RWPE1 (cell line): ENCODE results near the gene MICA.
"Not testable (repeated sequence)": the region's sequence is repeated elsewhere in the genome, so short reads cannot be mapped to it uniquely, and the experiment has no call there.

Experiments
- CTCF ChIA-PET: fragments of 350-600 bp; sonication (Branson Sonifier 250); formaldehyde crosslinking; extraction: SDS; loops from one replicate; lab custom pipeline; 2021; lab: Yijun Ruan, JAX
- POLR2A ChIA-PET: fragments of 400-600 bp; formaldehyde crosslinking; extraction: SDS; loops from one replicate; lab custom pipeline; 2020; ENCODE audit warnings: antibody characterized with exemption; ENCODE audit not compliant: low non-redundant PET; lab: Yijun Ruan, JAX
- DNase-seq: peaks from one replicate; pipeline ENCODE4 v3.0.0; 2012; ENCODE audit warnings: low spot score
- H3K27ac ChIP-seq: fragments of 450-650 bp; 2 replicates; pipeline ENCODE4 v1.5.1; 2017
- CTCF ChIP-seq: fragments of 450-650 bp; conservative IDR thresholded peaks from 2 replicates; pipeline ENCODE4 v1.5.1; 2017; ENCODE audit warnings: low read depth, mild to moderate bottlenecking

MICA gene

GRCh38 chr6:31365864-31366263 is 37.5 kb upstream of the MICA start:
- TF ChIP-seq CTCF, result no peak
- POLR2A ChIA-PET, result no interaction called here

DNA sequence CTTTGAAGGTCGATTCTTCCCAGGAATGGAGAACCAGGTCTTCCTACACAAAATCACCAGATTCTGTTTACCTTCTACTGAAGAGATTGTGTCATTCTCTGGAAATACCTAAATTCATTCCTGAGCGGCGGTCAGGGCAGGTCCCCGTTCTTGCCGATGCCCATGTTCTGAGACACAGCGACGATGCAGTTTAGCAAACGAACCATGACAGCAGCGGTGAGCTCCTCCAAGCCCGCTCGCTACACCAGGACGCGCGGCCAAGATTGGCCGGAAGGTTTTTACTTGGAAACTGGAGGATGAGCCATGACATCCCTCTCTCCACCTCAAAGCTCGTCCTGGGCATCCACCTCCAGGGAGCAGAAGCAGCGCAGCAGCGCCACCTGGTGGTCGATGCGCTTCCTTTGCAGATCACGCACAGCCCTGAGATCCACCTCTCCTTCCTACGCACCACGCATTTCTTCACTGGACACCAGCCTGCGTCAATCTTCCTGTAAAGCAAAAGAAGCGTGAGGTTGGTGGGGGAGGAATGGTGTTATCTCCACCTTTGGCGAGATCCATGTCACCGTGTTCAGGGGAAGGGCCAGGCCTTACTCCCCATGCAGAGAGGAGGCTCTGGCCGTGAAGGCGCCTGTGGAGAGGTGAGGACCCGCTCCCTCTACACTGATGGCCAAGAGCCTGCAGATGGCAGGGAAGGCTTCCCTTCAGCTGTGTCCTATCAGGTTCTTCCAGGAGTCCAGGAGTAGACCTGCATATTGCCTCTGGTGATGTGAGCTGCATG is 36.5 kb upstream of the MICA start:
- DNase-seq, result peak; percentile 85
- ChIA-PET CTCF (interaction anchor here (0.5 to 3.6 kb wide), 32 partner anchors 8 to 1501 kb away, joined by 3 to 33 read pairs (median 4); partner anchors contain the start of genes PSORS1C1 and PSORS1C2), POLR2A (no interaction called here)
- TF ChIP-seq CTCF, result peak; percentile 95
- no peak overlapping the region for H3K27ac ChIP-seq

More at GRCh38 chr6:31365864-31366263, 37.5 kb upstream of the MICA start:
- no peak overlapping the region for H3K27ac ChIP-seq
- no peak for DNase-seq
- CTCF ChIA-PET, result interaction anchor here (0.7 to 3.6 kb wide), 6 partner anchors 15 to 215 kb away, joined by 3 to 33 read pairs (median 6); no protein-coding TSS in a partner anchor

- POLR2A ChIA-PET, result no interaction called here
These were observed 34.9 kb upstream of the MICA start for GRCh38 chr6:31368461-31368860.

DNA sequence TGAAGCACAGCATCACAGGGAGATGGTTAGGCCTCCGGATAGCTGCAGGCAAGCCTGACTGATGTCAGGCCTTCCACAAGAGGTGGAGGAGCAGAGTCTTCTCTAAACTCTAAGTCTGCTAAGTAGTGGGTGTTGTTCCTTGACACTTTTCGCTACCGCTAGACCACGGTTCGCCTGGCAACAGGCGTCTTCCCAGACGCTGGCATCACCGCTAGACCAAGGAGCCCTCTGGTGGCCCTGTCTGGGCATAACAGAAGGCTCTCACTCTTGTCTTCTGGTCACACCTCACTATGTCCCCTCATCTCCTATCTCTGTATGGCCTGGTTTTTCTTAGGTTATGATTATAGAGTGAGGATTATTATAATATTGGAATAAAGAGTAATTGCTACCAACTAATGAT is 29.3 kb upstream of the MICA start:
- DNase-seq, POLR2A ChIA-PET, H3K27ac ChIP-seq: not testable (repeated sequence)
- CTCF ChIA-PET, result interaction anchor here (0.6 to 0.7 kb wide), 2 partner anchors 80 to 167 kb away, joined by 3 read pairs; no protein-coding TSS in a partner anchor

More at GRCh38 chr6:31368461-31368860, 34.9 kb upstream of the MICA start:
- CTCF ChIA-PET, result interaction anchor here (1.0 to 3.6 kb wide), 2 partner anchors 137 to 172 kb away, joined by 3 to 33 read pairs; no protein-coding TSS in a partner anchor
- no peak for DNase-seq
- no peak for TF ChIP-seq CTCF
- H3K27ac ChIP-seq, result no peak overlapping the region

- no peak for DNase-seq
- ChIA-PET POLR2A (no interaction called here), CTCF (interaction anchor here (1.4 kb wide), 1 partner anchor 9 kb away, joined by 4 read pairs; no protein-coding TSS in a partner anchor)
- no peak for TF ChIP-seq CTCF
- no peak overlapping the region for H3K27ac ChIP-seq
These were observed 27.7 kb upstream of the MICA start for GRCh38 chr6:31375699-31376098.

DNA sequence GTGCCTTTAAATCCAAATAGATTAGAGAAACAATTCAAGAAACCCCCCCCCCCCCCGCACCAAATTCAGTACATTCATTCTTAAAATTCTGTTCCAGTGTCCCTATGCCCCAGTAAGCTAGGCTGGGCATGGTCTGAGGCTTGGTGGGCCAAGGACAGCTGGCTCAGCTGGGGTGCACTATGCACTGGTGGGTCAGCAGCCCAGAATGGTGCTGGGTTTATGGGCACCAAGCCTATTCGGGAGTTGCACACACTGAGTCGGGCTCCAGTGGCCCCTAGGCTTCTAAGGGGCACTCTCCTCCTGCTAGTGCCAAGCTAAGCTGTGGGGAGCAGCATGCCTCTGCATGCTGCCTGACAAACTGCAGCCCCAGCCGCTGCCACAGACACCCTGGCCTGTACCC is 26.4 kb upstream of the MICA start:
- CTCF ChIA-PET, result interaction anchor here (1.4 kb wide), 1 partner anchor 10 kb away, joined by 4 read pairs; no protein-coding TSS in a partner anchor
- no peak for DNase-seq

More for the DNA sequence above, 26.4 kb upstream of the MICA start:
- POLR2A ChIA-PET, result interaction anchor here (0.6 kb wide), 1 partner anchor 241 kb away, joined by 5 read pairs; no protein-coding TSS in a partner anchor
- no peak for TF ChIP-seq CTCF
- no peak overlapping the region for H3K27ac ChIP-seq
